Stimulated activated CD4-positive, alpha-beta T cell treated with anti-CD3 and anti-CD28 coated beads, Interleukin-1b, Interleukin-23, amount 100 ng/mL, for 48 hours (primary cell): Measurements from ENCODE around the gene ANKS3.

Experiments used
- DNase-seq: peaks from one replicate; pipeline ENCODE4 v3.0.0-alpha.2; 2020

ANKS3 gene

DNA sequence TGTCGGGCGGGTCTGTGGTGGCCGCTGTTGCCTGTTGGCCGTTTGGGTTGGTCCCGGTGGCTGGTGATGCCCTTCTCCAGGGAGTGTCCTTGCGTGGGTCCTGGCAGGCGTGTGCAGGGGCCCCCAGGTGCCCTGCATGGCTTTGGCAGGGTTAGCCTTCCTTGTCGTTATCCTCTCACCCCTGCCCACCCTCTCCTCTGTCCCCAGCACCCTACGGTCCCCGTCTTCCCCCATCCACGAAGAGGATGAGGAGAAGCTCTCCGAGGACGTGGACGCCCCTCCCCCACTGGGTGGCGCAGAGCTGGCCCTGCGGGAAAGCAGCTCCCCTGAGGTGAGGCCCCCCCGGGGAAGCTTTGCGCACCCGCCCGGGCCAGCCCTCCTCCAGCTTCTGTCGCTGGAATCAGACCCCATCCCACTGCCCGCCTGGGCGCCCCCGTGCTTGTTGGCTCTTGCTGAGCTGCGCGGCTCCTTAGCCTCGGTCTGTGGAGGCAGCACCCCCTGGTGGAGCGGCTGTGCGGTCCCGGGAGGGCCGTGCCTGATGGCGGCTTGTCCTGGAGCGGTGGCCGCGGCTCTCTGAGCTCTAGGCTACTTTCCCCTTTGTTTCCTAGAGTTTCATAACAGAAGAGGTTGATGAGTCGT is 51.3 kb downstream of the ANKS3 start:
- peak; percentile 53 for DNase-seq

DNA sequence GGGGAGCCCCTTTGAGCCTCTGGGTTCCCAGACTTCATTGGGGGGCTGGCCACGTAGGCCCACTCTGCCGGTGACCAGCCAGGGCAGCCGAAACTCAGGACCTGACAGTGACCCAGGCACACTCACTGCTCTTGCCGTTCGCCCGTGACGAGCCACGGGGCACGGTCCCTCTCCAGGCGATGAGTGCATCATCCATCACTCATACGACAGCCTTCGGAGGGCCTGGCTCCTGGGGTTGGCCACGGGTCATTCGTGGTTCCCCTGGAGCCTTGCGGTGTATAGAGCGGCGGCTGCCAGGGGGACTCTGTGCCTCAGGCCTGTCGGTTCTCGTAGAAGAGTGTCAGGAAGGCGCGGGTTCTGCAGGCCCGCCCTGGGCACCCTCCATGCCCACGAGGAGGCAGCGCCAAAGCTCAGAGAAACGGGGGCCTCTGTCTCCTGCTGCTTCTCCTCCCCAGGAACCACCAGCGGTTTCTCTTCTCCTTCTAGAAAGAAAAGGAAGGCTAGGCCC is 51.9 kb downstream of the ANKS3 start:
- no peak for DNase-seq

DNA sequence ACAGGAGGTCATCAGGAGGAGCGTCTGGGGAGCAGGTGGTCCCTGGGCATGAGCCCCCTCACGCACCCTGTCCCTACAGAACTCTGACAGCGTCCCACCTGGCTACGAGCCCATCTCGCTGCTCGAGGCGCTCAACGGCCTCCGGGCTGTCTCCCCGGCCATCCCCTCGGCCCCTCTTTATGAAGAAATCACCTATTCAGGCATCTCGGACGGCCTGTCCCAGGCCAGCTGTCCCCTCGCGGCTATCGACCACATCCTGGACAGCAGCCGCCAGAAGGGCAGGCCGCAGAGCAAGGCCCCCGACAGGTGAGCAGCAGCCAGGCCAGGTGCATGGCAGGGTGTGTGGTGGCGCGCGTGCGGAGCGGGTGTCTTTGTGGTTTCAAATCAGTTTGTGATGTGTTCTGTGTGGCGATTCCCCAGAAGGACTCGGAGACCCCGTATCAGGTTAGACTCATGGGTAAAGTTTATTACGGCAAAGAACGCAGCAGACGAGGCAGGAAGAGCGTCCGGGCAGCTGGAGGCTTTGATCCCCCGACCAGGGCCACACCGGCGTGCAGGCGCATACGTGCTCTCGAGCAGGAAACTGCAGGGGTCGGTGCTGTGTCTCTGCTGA is 52.5 kb downstream of the ANKS3 start:
- no peak for DNase-seq

DNA sequence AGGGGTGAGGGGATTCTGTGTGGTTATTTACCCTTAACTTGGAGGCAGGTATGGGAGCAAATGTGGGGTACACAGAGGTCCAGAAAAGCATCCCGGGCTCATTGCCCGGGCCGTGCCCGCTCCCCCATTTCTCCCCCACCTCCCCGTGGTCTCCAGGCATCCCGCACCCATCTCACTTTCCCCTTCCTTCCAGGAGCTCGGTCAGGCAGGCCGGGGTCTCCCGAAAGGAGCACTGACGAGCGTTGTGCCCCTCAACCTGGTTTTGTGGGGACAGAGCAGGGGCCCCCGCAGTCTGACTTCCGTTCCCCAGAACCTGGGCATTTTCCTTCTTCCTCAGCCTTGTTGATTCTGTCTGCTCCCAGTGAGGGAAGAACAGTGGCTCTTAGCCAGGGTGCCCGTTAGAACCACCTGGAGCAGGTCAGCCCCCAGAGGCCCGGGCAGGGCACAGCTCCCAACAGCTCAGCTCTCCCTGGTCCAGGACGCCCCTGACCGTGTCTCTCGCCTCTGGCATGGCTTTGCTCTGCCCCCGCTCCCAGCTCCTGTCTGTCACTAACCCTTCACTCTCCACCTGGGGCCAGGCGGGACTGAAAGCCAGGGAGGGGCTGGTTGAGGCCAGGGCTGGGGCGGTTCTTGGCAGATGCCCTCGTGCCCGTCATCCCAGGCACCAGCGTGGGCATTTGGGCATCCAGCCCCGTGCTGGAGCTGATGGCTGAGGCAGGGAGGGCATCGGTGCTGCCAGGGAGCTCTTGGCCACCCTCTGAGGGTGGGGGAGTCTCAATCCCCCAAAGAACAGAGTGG is 53.2 kb downstream of the ANKS3 start:
- DNase-seq, result no peak

DNA sequence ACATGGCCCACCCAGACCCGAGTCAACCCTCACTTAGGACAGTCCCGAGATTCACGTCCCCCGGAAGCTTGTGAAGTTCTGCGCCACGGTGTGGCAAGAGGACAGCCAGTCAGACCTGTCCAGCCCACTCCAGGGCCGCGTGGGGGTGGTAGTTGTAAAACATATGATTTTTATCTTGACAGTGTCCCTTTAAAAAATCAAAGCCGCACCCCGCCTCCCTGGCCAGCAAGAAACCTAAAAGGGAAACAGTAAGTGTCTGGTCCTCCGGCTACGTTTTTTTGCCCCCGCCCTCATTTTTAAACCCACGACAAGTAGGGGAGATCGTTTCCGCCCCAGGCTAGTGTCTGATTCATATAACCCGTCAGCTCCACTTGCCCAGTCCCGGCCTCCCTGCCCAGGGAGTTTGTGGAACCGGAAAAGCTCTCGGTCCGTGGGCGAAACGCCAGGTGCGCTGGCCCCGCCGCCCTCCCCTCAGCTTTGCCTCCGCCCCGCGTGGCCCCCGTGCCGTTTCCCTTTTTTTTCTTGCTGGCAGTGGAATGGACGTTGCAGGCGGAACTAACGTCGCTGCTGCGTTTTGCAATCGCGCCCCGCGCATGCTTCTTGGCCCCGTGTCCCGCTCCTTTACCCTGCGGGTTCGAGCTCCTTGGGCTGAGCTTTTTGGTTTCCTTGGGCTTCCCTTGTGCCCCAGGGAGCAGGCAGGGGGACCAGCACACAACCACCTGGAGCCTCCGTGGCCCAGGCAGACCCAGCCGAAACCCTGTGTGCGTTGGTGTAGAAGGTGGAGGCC is 54.0 kb downstream of the ANKS3 start:
- DNase-seq, result no peak

DNA sequence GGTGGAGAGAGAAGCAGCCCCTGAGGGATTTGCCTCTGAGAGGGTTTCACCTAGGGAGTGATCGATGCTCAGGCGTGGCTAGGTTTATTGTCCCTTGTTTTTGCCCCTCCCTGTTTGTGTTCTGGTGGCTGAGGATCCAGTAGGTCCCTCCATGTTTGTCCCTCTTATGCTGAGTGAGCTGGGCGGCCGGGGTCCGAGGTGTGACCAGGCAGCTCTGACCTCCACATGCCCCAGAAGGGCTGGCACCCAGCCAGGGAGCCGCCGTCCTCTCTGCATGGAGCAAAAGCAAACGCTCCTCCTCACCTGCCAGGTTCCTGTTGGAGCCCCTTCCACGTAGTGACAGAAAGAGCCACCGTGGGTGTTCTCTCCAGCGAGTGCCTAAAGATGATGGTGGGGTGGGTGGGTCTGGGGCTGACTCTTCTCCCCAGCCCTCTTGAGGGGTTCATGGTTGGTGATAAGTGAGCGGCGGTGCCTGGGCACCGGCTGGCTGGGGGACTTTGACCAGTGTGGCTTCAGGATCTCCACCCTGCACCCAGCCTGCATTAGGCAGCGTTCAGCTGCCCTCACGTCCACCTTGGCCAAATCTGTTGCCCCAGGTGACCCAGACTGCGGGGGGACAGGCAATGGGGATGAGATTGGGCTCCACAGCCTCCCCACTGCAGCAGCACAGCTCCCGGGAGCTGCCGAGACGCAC is 54.8 kb downstream of the ANKS3 start:
- DNase-seq, result no peak

DNA sequence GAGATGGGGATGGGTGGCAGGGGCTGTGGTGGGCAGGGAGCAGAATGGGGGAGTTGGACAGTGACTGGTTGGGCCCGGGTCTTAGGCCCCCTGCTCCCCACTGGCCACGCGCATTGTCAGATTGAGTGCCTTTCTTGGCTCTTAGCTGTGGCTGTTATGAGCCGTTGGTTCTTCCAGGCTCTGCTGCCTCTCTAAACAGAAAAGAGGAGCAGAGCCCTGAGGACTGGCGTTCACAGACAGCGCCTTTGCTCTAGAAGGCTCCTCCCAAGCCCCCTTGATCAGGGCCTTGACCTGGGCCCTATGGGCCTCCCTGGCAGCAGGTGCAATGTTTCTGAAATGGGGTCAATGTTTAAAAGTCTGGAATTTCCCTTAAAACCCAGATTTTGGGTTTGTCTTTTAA is 55.5 kb downstream of the ANKS3 start:
- DNase-seq, result no peak

DNA sequence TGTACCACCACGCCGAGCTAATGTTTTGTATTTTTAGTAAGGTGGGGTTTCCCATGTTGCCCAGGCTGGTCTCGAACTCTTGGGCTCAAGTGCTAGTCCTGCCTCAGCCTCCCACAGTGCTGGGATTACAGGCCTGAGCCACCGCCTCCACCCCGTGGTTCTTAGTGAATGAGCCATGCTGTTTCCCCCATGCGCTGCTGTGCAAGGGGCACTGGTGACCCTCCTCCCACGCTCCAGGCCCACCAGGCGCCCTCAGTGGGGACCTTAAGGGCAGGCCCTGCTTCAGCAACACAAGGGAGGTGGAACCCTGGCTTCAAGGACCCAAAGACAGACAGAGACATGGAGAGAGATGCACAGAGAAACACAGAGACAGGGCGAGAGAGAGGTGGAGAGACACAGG is 56.1 kb downstream of the ANKS3 start:
- DNase-seq, result no peak

DNA sequence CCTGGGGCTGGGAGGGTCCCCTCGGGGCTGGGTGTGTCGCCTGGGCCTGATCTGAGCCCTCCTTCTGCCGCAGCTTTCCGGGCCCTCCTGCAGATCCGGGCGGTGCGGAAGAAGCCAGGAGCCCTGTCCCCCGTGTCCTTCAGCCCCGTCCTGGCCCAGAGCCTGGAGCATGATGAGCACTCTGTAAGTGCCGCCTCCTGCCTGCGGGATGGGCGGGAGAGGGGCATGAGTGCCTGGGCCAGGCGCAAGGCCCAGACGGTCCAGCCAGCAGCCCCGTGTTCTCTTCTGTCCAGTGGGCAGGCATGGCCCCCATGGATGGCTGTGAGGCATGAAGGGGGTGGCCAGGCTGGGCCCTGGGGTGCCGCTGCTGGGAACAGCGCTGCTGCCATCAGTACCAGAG is 56.7 kb downstream of the ANKS3 start:
- DNase-seq, result no peak

DNA sequence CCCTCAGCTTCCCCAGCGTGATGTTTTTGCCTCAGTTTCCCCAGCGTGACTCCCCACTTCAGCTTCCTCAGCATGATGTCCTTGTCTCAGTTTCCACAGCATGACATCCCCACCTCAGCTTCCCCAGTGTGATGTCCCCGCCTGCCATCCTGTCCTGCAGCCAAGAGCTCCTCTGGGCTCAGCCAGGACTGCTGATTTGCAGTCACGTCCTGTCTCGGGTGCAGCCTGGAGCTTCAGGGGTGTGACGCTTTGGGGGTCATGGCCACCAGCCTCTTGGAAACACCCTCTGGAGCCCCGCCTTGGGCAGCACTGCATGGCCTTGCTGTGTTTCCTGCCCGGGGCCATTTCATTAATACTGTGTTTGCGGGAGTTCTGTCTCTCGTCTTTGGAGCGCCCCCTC is 57.2 kb downstream of the ANKS3 start:
- DNase-seq, result no peak

DNA sequence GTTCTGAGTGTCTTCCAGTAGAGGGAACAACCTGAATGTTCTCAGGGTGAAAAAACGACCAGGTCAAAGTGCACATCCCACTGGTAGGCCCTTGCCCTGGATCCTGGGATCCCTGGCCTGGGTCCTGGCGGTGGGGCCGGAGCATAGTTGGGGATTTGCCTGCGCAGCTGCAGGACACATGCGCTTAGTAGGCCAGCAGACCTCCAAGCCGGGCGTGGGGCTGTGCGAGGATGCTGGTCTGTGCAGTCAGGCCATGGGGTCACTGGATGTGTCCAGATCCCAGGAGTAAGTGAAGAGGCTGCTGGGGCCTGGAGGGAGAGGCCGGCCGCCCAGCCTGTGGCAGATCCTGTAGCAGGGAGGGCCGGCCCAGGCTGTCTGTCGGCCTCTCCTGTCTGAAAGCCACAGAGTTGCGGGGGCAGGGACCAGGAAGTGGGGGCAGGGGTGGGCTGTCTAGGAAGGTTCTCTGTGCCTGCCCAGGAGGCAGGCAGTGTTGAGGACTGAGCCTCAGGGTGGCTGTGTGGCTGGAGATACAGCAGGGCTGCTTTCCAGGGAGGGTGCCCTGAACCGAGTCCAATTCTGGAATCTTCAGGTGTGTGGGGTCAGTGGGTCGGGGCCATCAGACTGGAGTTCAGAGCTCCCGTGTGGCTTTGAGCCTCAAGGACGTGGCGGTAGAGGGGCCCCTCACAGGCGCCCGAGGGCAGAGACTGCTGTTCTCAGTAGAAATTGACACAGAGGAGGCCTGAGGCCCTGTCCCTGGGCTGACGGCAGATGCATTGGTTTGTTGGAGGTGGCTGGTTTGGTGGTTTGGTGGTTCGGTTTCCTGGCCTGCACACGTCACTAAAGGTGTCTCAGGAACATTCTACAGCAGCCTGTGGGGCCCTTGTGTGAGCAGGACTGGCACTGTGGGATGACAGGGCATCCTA is 57.9 kb downstream of the ANKS3 start:
- DNase-seq, result peak; percentile 79

DNA sequence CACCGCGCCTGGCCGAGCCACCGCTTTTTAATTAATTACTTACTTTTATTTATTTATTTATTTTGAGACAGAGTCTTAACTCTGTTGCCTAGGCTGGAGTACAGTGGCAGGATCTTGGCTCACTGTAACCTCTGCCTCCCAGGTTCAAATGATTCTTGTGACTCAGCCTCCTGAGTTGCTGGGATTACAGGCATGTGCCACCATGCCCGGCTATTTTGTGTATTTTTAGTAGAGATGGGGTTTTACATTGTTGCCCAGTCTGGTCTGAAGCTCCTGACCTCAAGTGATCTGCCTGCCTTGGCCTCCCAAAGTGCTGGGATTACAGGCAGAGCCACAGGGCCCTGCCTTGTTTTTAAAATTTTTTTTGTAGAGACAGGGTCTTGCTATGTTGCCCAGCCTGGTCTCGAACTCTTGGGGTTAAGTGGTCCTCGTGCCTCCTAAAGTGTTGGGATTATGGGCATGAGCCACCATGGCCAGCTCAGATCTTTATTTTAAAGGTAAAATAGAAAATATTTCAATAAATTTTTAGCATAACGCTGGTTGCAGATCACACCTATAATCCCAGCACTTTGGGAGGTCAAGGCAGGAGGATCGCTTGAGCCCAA is 59.0 kb downstream of the ANKS3 start:
- no peak for DNase-seq

DNA sequence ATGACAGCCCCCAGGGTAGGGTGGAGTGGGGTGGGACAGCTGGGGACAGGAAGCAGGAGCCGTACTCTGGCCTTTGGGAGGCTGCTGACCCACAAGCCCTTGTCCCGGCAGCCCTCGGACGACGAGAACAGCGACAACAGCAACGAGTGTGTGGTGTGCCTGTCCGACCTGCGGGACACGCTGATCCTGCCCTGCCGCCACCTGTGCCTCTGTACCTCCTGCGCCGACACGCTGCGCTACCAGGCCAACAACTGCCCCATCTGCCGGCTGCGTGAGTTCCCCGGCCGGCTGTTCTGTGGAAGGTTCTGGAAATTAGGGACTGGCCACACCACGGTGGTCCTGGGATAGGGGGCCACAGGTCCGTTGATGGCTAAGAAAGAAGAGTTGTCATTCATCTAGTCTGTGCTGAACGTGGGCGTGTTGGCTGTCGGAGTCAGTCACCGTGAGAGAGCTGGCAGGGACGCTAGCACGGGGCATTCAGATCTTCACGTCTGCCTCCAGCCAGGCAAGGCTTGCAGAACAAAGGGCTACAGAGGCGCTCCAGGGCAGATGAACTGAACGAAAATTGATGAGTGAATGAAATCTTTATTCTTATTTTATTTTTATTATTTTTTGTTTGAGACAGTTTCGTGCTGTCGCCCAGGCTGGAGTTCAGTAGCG is 60.6 kb downstream of the ANKS3 start:
- no peak for DNase-seq

DNA sequence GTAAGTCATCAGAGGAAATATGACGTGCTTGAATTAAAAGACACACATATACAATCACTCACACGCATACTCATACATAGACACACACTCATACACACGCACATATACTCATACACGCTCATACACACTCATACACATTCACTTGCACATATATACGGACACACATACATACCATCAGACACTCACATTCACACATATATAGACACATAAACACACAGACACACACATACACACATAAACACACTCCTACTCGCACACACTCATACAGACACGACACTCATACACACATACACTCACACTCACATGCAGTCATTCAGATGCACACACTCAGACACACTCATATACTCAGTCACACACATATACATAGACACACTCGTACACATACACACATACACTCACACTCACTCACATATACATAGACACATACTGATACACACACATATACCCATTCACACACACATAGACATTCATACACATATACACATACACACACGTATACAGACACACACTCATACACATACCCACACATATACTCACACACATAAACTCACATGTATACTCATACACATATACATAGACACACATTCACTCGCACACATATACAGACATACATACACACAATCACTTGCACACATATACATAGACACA is 65.6 kb downstream of the ANKS3 start:
- DNase-seq, result no peak

DNA sequence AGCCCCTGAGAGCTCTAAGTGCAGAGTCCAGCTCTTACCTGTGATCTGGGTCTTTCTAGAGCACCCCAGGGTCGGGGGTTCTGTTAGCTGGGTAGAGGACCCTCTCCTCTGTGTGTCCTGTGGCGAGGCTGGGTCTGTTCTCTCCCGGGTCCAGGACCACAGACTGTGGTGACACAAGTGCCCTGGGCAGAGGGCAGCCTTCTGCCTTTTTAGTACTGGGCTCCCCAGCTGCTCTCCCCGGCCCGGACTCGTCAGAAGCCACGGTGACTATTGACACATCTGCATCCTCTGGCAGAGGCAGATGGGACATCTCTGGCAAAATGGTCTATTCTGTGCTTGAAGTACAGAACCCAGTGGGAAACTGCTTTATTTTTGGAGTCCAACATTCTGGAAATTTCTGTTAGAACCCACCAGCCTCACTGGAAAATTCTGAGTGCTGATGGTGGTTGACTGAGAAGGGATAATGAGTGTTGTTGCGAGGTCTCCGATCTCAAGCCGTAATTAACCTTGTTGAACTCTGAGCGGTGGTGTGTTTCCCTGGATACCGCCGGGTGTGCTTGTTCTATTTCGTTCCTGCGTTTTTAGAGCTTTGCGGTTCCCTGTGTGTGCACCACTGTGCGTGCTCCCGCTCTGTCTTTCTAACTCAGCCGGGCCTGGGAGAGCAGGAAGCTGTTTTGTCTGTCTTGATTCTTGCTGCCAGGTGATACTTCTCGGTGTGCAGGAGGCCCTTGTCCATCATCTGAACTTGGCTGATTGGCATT is 66.7 kb downstream of the ANKS3 start:
- no peak for DNase-seq

DNA sequence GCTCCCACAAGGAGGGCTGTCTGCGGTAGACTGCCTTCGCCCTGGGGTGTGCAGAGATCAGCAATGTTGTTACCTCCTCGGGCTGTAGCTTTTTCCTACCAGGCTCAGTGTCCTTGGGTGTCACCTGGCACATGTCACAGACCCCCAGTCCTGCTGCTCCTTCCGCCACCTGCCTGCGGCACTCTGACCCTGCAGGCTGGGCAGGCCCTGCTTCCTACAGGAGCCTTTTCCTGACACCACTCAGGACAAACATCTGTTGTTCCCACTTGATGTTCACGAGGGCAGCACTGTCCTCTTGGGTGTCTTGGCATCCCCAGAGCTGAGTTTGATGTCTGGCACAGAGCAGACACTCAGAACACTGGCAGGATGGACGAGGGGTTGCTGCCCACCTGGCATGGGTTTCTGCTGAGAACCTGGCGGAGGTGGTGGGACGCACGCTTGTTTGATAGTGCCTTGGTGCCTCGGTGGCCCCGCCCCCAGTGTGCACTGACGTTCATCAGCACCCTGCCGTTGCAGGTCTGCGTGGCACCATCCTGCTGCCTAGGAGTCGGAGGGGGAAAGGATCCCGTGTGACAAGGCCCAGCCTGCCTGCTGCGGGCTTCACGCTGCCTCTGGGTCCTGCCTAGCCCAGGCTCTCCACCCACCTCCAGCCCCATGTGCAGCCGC is 67.4 kb downstream of the ANKS3 start:
- no peak for DNase-seq

DNA sequence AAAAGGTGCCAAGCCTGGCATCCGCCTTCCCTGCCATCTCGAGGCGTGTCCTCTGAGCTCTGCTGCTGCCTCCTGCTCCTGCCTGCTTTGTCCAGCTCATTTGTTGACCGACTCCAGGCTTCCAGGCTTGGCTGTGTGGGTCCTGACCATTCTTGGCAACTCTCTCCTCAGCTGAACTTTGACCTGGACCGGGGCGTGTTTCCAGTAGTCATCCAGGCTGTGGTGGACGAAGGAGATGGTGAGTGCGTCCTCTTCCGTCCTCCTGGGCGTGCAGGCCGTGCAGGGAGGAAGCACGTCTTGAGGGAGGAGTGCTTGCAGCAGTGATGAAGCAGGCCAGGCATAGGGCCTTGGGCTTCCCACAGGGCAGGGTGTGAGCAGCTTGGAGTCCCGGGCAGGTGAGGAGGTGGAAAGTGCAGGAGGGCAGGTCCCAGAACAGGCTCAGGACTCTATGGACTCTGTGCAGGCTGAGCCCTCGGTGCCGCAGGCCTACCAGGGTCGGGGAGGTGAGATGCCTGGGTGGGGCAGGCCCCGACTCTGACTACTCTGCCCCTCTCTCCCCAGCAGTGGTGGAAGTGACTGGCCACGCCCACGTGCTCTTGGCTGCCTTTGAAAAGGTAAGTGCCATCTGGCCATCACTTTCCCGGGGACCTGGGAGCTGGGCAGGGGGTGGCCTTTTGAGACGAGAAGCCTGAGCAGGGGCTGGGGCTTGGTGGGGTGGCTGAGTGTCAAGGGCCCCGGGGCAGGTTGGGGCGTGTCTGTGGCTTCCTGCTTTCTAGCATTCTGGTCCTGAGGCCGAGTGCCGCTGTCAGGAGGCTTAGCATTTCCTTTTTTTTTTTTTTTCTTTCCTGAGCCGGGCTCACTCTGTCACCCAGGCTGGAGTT is 69.3 kb downstream of the ANKS3 start:
- peak; percentile 53 for DNase-seq
